ENCODE results near the gene C6orf132. TPM values are rescaled to one million over a fixed set of nuclear protein-coding genes. Genes with fewer than 3 reads are reported as not detected.

C6orf132 gene
- total RNA-seq, 1 donor: 0.63 TPM

DNA sequence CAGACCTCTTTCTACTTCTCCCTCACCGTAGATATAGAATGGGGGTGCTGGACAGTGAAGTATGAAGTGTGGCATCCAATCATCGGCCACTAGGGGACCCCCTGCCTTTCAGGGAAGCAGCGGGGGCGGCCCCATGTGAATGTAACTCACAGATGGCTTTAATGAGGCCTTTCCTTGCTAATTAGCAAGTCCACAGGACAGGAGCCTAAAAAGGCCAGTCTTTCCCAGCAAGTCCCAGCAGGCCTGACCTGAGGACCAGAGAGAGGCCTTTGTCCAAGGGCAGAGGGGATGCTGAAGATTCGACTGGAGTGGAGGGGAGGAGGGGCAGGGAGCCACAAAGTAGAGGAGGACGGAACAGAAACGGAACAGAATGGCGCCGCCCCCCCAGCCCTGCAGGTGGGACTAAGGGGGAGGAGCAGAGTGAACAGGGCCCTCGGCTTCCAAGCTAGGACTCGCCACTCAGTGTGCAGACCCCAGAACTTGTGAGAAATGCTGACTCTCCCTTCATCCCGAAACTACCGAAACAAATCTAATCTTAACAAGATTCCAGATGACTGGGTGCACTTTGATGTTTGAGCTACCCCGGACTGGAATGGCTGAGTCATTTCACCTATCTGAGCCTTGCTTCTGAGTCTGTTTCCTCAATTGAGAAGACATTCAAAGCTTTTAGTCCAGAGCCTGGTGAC is 5.8 kb downstream of the C6orf132 start:
- DNase-seq (ENCODE audit: low read depth): peak; percentile 76
- no peak overlapping the region for H3K4me3 ChIP-seq (ENCODE audit: low read depth, low read length)
- TF ChIP-seq, protein P1, sequence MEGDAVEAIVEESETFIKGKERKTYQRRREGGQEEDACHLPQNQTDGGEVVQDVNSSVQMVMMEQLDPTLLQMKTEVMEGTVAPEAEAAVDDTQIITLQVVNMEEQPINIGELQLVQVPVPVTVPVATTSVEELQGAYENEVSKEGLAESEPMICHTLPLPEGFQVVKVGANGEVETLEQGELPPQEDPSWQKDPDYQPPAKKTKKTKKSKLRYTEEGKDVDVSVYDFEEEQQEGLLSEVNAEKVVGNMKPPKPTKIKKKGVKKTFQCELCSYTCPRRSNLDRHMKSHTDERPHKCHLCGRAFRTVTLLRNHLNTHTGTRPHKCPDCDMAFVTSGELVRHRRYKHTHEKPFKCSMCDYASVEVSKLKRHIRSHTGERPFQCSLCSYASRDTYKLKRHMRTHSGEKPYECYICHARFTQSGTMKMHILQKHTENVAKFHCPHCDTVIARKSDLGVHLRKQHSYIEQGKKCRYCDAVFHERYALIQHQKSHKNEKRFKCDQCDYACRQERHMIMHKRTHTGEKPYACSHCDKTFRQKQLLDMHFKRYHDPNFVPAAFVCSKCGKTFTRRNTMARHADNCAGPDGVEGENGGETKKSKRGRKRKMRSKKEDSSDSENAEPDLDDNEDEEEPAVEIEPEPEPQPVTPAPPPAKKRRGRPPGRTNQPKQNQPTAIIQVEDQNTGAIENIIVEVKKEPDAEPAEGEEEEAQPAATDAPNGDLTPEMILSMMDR (IDR thresholded peaks at IDR 0.05; ENCODE audit: insufficient read depth, low read length): peak; percentile 20

DNA sequence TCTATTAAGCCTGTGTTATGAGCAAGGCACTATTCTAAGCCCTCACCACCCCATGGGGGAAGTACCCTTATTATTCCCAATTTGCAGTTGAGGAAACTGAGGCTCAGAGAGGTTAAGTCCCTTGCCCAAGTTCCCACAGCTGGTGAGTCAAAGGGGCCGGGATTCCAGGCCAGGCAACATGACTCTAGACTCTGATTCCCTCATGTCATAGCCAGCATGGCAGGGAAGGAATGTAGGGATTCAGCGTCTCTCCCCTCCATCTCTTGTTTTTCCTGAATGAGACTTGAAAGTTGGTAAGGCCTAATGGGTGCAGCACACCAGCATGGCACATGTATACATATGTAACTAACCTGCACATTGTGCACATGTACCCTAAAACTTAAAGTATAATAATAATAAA is 6.7 kb downstream of the C6orf132 start:
- TF ChIP-seq, protein P1 (IDR thresholded peaks at IDR 0.05; ENCODE audit: insufficient read depth, low read length): no peak
- no peak overlapping the region for H3K4me3 ChIP-seq (ENCODE audit: low read depth, low read length)
- no peak for DNase-seq (ENCODE audit: low read depth)

DNA sequence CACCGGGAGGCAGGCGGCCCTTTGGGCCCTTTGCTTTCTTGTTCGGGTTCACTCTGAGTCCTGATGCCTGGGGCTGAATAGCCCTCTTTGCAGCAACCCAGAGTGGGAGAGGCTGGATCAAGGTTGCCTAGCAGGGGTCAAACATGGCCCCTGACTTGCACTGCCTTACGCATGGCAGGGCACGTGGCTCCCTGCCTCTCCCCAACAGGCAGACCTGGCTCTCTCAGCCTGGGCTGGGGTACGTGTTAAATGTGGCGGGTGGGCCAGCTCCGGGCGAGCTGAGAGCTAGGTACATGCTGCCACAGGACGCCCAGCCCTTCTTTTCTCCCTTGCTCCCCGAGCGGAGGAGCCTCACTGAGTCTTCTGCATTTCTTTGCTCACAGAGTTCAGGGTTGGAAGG is 7.3 kb downstream of the C6orf132 start:
- TF ChIP-seq, protein P1 (IDR thresholded peaks at IDR 0.05; ENCODE audit: insufficient read depth, low read length): no peak
- H3K4me3 ChIP-seq (ENCODE audit: low read depth, low read length): no peak overlapping the region
- DNase-seq (ENCODE audit: low read depth): no peak

DNA sequence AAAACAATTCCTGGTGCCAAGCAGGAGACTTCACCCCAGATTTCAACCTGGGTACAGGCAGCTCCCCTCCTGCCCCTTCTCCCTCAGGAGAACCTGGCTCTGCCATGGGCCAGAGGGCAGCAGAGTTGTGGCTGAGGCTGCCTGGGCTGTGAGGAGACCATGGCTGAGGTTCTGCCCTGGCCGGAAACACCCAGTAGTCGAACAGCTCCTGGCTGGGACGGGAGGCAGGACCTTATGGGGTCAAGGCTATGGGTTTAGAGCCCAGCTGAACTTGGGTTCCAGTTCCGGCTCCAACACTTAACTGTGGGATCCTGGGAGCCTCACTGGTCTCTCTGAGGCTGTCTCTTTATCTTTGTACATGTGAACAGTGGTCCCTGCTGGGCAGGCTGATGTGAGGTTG is 8.5 kb downstream of the C6orf132 start:
- no peak for DNase-seq (ENCODE audit: low read depth)
- TF ChIP-seq, protein P1 (IDR thresholded peaks at IDR 0.05; ENCODE audit: insufficient read depth, low read length): no peak
- no peak overlapping the region for H3K4me3 ChIP-seq (ENCODE audit: low read depth, low read length)

DNA sequence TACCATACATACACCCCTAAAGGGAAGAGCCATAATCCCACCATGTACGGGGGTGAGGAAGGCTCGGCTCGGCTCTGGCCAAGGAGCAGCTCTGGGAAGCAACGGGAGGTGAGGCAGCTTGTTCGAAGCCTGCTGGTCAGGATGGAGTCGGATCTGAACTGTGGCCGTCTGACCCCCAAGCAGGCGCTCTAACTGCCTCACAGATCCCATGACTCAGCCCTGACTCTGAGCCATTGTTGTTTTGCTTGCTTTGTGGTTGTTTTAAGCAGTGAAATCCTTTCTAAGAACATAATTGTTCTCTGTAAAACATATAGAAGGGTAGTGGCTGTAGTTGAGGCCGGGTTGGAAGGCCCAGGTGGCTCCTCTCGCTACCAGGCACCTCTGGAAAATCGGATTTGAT is 10.9 kb downstream of the C6orf132 start:
- DNase-seq (ENCODE audit: low read depth): peak; percentile 67
- H3K4me3 ChIP-seq (ENCODE audit: low read depth, low read length): no peak overlapping the region
- TF ChIP-seq, protein P1 (IDR thresholded peaks at IDR 0.05; ENCODE audit: insufficient read depth, low read length): no peak

DNA sequence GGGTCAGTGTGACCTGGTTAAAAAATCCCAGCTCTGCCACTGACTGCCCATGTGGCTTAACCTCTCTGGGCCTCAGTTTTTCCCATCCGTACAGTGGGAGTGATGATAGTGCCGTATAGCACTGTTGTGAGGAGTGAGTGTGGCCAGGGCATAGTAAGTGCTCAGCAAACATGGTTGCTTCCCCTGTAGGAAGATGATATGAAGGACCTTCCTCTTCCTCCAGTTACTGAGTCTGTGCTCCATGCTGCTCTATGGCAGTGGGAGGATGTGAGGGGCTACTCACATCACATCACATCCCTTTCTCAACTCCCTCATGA is 13.1 kb downstream of the C6orf132 start:
- no peak for DNase-seq (ENCODE audit: low read depth)
- TF ChIP-seq, protein P1 (IDR thresholded peaks at IDR 0.05; ENCODE audit: insufficient read depth, low read length): no peak
- H3K4me3 ChIP-seq (ENCODE audit: low read depth, low read length): no peak overlapping the region
